Measurements from ENCODE around the gene SALL4. TPM values are rescaled to one million over a fixed set of nuclear protein-coding genes. Genes with fewer than 3 reads are reported as not detected.

The SALL4 gene
- total and polyA plus RNA-seq, 9 of the 15 experiments (the other 6 are each of a cell fraction or from before 2014, with no cell fraction given): 0.03 to 0.07 TPM; not detected in 7

- Histone ChIP-seq H3K27ac (ENCODE audit: extremely low read depth, low read depth, low read length) (no peak overlapping the region), H2AFZ (ENCODE audit: low read depth, low read length) (no peak overlapping the region), H4K20me1 (replicated peaks; ENCODE audit: control insufficient read depth, insufficient read depth, low read length) (no peaks in the 10 kb centered on the region), H3K27me3 (ENCODE audit: control insufficient read depth in 2 of 2, insufficient read depth in 2 of 2, low read length in 2 of 2) (peaks cover 7 to 19% of the 10 kb centered on the region in 2 experiments; a peak in 3 of 5 replicates), H3K36me3 (ENCODE audit: control insufficient read depth, insufficient read depth, low read length) (no peaks in the 10 kb centered on the region), H3K4me2 (ENCODE audit: insufficient read depth, low read length) (no peak overlapping the region), H3K9ac (ENCODE audit: insufficient read depth in 1 of 2, low read depth in 2 of 2, low read length in 2 of 2) (no peak overlapping the region), H3K79me2 (ENCODE audit: control insufficient read depth, insufficient read depth, low read length) (no peaks in the 10 kb centered on the region), H3K9me1 (ENCODE audit: control insufficient read depth, insufficient read depth, low read length) (no peaks in the 10 kb centered on the region), H3K9me3 (replicated peaks; ENCODE audit: control insufficient read depth, insufficient read depth, low read depth, low read length) (no peaks in the 10 kb centered on the region), H3K4me3 (no peak overlapping the region), H3K4me1 (replicated peaks in 1 of 2; ENCODE audit: control insufficient read depth in 2 of 2, insufficient read depth in 2 of 2, low read length in 2 of 2) (no peaks in the 10 kb centered on the region)
- ChIA-PET POLR2A (interaction anchor here (0.7 to 0.9 kb wide), 2 partner anchors 12 to 23 kb away, joined by 3 to 6 read pairs; no protein-coding TSS in a partner anchor), CTCF (ENCODE audit: low intra/inter-chr PET ratio) (no interaction called here)
- intact Hi-C loops (cut with micrococcal nuclease) (no loop called here), in situ Hi-C loops (cut with MboI) (no loop called here)
- no peak for FAIRE-seq
- WGBS (ENCODE audit: insufficient coverage, low coverage, missing lambda C conversion rate): under 1% methylated on average over 9 of the region's 9 CpGs
- no peak for DNase-seq (ENCODE audit: extremely low read depth in 1 of 4, low spot score in 3 of 4)
- ATAC-seq: no peak
- TF ChIP-seq ZNF347 (CRISPR knock-in tag; IDR thresholded peaks at IDR 0.05; ENCODE audit: low read depth) (no peak), ZBTB11 (CRISPR knock-in tag; IDR thresholded peaks at IDR 0.05) (peak in 1 of 3 experiments; percentile 18; a peak in 1 of 6 replicates), EP400 (IDR thresholded peaks at IDR 0.05) (no peak)
- BruUV-seq (replicated peaks): no TSS peak
These were observed 49.9 kb downstream of the SALL4 start for GRCh38 chr20:51752343-51752951.

Data from K562 (cell line).